GM12878 (cell line): ENCODE measurements around the gene PSMG3. TPM values are rescaled to one million over a fixed set of nuclear protein-coding genes. Genes with fewer than 3 reads are reported as not detected.

ENCODE experiments used
- BMI1 ChIP-seq: fragments of 450-650 bp; IDR thresholded peaks from 2 replicates; pipeline ENCODE4 v1.6.1; 2016; ENCODE audit warnings: mild to moderate bottlenecking, moderate library complexity, borderline replicate concordance
- CBX5 ChIP-seq: sonication (generic); IDR thresholded peaks from 2 replicates; pipeline ENCODE4 v1.6.1; 2016; ENCODE audit warnings: low read depth, moderate library complexity, mild to moderate bottlenecking, inconsistent platforms
- JUNB ChIP-seq: IDR thresholded peaks from 2 replicates; pipeline ENCODE4 v1.6.1; 2016; ENCODE audit warnings: antibody characterized with exemption, mild to moderate bottlenecking
- LARP7 ChIP-seq: fragments of 450-650 bp; IDR thresholded peaks from 2 replicates; pipeline ENCODE4 v1.6.1; 2017; ENCODE audit warnings: mild to moderate bottlenecking
- MTA2 ChIP-seq: fragments of 450-650 bp; IDR thresholded peaks from 2 replicates; pipeline ENCODE4 v1.6.1; 2016; ENCODE audit warnings: low read depth, mild to moderate bottlenecking, moderate library complexity
- NFIC ChIP-seq: IDR thresholded peaks from 2 replicates; pipeline ENCODE4 v1.6.1; 2012; ENCODE audit warnings: low read depth, mild to moderate bottlenecking, inconsistent platforms, low read length, moderate library complexity
- RAD21 ChIP-seq: IDR thresholded peaks from 2 replicates; pipeline ENCODE4 v1.6.1; 2011; ENCODE audit warnings: mild to moderate bottlenecking, low read depth, low read length, moderate library complexity; ENCODE audit not compliant: insufficient read depth
- SMARCA5 ChIP-seq: fragments of 450-650 bp; IDR thresholded peaks from 2 replicates; pipeline ENCODE4 v1.6.1; 2017; ENCODE audit warnings: mild to moderate bottlenecking
- SUZ12 ChIP-seq: fragments of 200-600 bp; sonication (generic); IDR thresholded peaks from one replicate; pipeline ENCODE4 v1.6.1; 2018; ENCODE audit warnings: antibody characterized with exemption, mild to moderate bottlenecking; ENCODE audit not compliant: unreplicated experiment
- polyA plus RNA-seq, 11 experiments: library from polyadenylated mRNA; depleted of rRNA in 4 of 11; unstranded in 6 of 11; stranded (reverse) in 5 of 11; fragments of >200 nt; fragmentation: Nextera tagmentation in 4 of 11; fragmentation: Illumina TruSeq in 1 of 11; extraction: Ambion mirVana in 4 of 11; extraction: Trizol in 1 of 11; gene quantifications; 1 replicate in 1 of 11; 2 replicates in 10 of 11; pipeline versions ENCODE4 v1.2.1 to v1.2.3, GENCODE V29; 2011 to 2016; ENCODE audit warnings: inconsistent platforms in 2 of 11, missing spikeins in 2 of 11, low read depth in 1 of 11
- total RNA-seq, 4 experiments: library from RNA; depleted of rRNA in 3 of 4; stranded (reverse); fragments of >200 nt in 3 of 4; fragmentation: Illumina TruSeq in 1 of 4; extraction: Trizol in 1 of 4; gene quantifications; 2 replicates each; pipeline versions ENCODE4 v1.2.1 to v1.2.3, GENCODE V29; 2013 to 2021
- TF ChIP-seq, protein P1 (sequence below): fragments of 150-350 bp; IDR thresholded peaks from 2 replicates; pipeline ENCODE4 v1.6.1; 2014; ENCODE audit warnings: mild to moderate bottlenecking, low read depth, low read length
- TF ChIP-seq, protein P2 (sequence below): IDR thresholded peaks from 2 replicates; pipeline ENCODE4 v1.6.1; 2012; ENCODE audit warnings: improper control_type of control experiment, low read depth, low read length; ENCODE audit not compliant: insufficient replicate concordance

PSMG3 gene
- total and polyA plus RNA-seq, 10 of the 15 experiments (the other 5 are each of a cell fraction or from before 2014, with no cell fraction given): 23.9 to 115 (median 60.6) TPM

DNA sequence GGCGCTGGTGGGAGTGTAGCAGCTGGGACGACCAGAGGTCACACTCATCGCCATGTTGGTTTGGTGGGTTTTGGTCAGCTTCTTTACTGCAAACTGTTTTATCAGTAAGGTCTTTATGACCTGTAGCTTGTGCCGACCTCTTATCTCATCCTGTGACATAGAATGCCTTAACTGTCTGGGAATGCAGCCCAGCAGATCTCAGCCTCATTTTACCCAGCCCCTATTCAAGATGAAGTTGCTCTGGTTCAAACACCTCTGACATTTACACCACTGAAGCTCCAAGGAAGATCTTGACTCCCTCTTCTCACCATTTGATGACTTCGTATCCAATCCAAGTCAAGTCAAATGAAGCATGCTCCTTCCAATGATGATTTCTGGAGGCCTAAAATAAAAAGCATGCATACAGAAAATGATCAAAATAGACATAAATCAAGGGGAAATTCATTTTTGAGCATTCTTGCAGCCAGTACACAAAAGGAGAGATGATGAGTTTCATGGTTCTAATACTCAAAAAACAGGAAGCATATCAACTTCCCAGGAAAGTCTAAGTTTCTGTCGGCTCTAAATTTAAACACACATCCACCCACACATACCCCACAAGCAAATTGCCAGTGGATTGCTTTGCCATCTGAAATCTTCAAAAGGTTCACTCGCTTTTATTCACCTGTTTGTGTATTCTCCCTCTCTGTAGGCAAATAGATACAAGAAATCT, 2.4 kb upstream of the PSMG3 start (continued):
- TF ChIP-seq, protein P1, sequence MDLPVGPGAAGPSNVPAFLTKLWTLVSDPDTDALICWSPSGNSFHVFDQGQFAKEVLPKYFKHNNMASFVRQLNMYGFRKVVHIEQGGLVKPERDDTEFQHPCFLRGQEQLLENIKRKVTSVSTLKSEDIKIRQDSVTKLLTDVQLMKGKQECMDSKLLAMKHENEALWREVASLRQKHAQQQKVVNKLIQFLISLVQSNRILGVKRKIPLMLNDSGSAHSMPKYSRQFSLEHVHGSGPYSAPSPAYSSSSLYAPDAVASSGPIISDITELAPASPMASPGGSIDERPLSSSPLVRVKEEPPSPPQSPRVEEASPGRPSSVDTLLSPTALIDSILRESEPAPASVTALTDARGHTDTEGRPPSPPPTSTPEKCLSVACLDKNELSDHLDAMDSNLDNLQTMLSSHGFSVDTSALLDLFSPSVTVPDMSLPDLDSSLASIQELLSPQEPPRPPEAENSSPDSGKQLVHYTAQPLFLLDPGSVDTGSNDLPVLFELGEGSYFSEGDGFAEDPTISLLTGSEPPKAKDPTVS: no peak
- TF ChIP-seq JUNB (no peak), BMI1 (no peak), SUZ12 (no peak), RAD21 (no peak), MTA2 (no peak), SMARCA5 (no peak), CBX5 (no peak), LARP7 (no peak), NFIC (no peak)
- TF ChIP-seq, protein P2, sequence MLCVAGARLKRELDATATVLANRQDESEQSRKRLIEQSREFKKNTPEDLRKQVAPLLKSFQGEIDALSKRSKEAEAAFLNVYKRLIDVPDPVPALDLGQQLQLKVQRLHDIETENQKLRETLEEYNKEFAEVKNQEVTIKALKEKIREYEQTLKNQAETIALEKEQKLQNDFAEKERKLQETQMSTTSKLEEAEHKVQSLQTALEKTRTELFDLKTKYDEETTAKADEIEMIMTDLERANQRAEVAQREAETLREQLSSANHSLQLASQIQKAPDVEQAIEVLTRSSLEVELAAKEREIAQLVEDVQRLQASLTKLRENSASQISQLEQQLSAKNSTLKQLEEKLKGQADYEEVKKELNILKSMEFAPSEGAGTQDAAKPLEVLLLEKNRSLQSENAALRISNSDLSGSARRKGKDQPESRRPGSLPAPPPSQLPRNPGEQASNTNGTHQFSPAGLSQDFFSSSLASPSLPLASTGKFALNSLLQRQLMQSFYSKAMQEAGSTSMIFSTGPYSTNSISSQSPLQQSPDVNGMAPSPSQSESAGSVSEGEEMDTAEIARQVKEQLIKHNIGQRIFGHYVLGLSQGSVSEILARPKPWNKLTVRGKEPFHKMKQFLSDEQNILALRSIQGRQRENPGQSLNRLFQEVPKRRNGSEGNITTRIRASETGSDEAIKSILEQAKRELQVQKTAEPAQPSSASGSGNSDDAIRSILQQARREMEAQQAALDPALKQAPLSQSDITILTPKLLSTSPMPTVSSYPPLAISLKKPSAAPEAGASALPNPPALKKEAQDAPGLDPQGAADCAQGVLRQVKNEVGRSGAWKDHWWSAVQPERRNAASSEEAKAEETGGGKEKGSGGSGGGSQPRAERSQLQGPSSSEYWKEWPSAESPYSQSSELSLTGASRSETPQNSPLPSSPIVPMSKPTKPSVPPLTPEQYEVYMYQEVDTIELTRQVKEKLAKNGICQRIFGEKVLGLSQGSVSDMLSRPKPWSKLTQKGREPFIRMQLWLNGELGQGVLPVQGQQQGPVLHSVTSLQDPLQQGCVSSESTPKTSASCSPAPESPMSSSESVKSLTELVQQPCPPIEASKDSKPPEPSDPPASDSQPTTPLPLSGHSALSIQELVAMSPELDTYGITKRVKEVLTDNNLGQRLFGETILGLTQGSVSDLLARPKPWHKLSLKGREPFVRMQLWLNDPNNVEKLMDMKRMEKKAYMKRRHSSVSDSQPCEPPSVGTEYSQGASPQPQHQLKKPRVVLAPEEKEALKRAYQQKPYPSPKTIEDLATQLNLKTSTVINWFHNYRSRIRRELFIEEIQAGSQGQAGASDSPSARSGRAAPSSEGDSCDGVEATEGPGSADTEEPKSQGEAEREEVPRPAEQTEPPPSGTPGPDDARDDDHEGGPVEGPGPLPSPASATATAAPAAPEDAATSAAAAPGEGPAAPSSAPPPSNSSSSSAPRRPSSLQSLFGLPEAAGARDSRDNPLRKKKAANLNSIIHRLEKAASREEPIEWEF: no peak
